A673 (cell line): Measurements from ENCODE around the gene APC2. TPM values are rescaled to one million over a fixed set of nuclear protein-coding genes. Genes with fewer than 3 reads are reported as not detected.
A peak's percentile ranks its signal among the peaks of the same experiment; 100 is the strongest.

ENCODE experiments used
- BruUV-seq: library from RNA; stranded (reverse); fragments of 400-500 nt; replicated peaks from 2 replicates; lab custom pipeline; 2021; lab: Mats Ljungman, UMichigan
- CTCF ChIA-PET: fragments of 300-600 bp; sonication (Branson Sonifier 250); formaldehyde crosslinking; loops from one replicate; lab custom pipeline; 2022; ENCODE audit warnings: antibody characterized with exemption; lab: Charles Lee
- POLR2A ChIA-PET: fragments of 300-600 bp; sonication (Branson Sonifier 250); formaldehyde crosslinking; loops from one replicate; lab custom pipeline; 2022; ENCODE audit warnings: antibody characterized with exemption; ENCODE audit not compliant: low non-redundant PET; lab: Charles Lee
- DNase-seq: peaks from one replicate; pipeline ENCODE4 v3.0.0-alpha.2; 2015; ENCODE audit warnings: low spot score
- H3K27ac ChIP-seq: fragments of 200-600 bp; sonication (generic); 2 replicates; pipeline ENCODE4 v1.5.1; 2016; ENCODE audit warnings: mixed run types, low read depth, mild to moderate bottlenecking, mixed read lengths, antibody characterized with exemption, low read length; ENCODE audit not compliant: poor library complexity, severe bottlenecking
- H3K27me3 ChIP-seq: fragments of 200-600 bp; sonication (generic); replicated peaks from 2 replicates; pipeline ENCODE4 v1.6.1; 2017; ENCODE audit warnings: mixed run types, low read depth, mild to moderate bottlenecking, mixed read lengths, antibody characterized with exemption, low read length; ENCODE audit not compliant: insufficient read depth, poor library complexity
- H3K36me3 ChIP-seq: fragments of 200-600 bp; sonication (generic); 2 replicates; pipeline ENCODE4 v1.6.1; 2016; ENCODE audit warnings: mixed run types, mild to moderate bottlenecking, mixed read lengths, antibody characterized with exemption, low read length; ENCODE audit not compliant: insufficient read depth, poor library complexity, severe bottlenecking
- H3K4me1 ChIP-seq: fragments of 200-600 bp; sonication (generic); 2 replicates; pipeline ENCODE4 v1.6.1; 2017; ENCODE audit warnings: mixed run types, mild to moderate bottlenecking, mixed read lengths, antibody characterized with exemption, low read length; ENCODE audit not compliant: insufficient read depth, poor library complexity, severe bottlenecking
- H3K4me3 ChIP-seq: fragments of 200-600 bp; sonication (generic); 2 replicates; pipeline ENCODE4 v1.5.1; 2016; ENCODE audit warnings: low read depth, mixed run types, mild to moderate bottlenecking, mixed read lengths, low read length; ENCODE audit not compliant: poor library complexity, severe bottlenecking
- H3K9me3 ChIP-seq: fragments of 200-600 bp; sonication (generic); 2 replicates; pipeline ENCODE4 v1.6.1; 2016; ENCODE audit warnings: mixed run types, low read depth, mild to moderate bottlenecking, mixed read lengths, antibody characterized with exemption, low read length; ENCODE audit not compliant: poor library complexity, severe bottlenecking
- CTCF ChIP-seq: fragments of 300-800, 200-600 bp; sonication (generic); conservative IDR thresholded peaks from 2 replicates; pipeline ENCODE4 v1.5.1; 2017; ENCODE audit warnings: low read depth, mild to moderate bottlenecking, antibody characterized with exemption, low read length, moderate library complexity, mixed read lengths
- EZH2 ChIP-seq: fragments of 200-600 bp; sonication (generic); IDR thresholded peaks from 2 replicates; pipeline ENCODE4 v1.6.1; 2017; ENCODE audit warnings: borderline replicate concordance, low read depth, mild to moderate bottlenecking, mixed read lengths, antibody characterized with exemption, low read length; ENCODE audit not compliant: poor library complexity, severe bottlenecking
- intact Hi-C: fragments of 100-400 bp; cut with micrococcal nuclease; formaldehyde crosslinking; loops from one replicate; pipeline ENCODE4 v1.10.0; 2022; ENCODE audit not compliant: unreplicated experiment
- total RNA-seq: library from RNA; stranded (reverse); gene quantifications from 2 replicates; pipeline ENCODE4 v1.2.3, GENCODE V29; 2021

The APC2 gene
- total RNA-seq, 1 experiment from 2014 or later, result 1.3 TPM

- POLR2A ChIA-PET, result interaction anchor here (0.7 kb wide), 1 partner anchor 136 kb away, joined by 3 read pairs; no protein-coding TSS in a partner anchor
- intact Hi-C loops, result no loop called here
- no TSS peak for BruUV-seq
These were observed 40.5 kb upstream of the APC2 start for GRCh38 chr19:1409204-1410005.

GRCh38 chr19:1410136-1410786 lies 39.7 kb upstream of the APC2 start:
- TF ChIP-seq CTCF, result no peak
- TF ChIP-seq EZH2, result no peak
- BruUV-seq, result TSS peak; percentile 8
- Histone ChIP-seq H3K27ac (peak overlapping the region; percentile 54), H3K4me3 (no peak overlapping the region), H3K4me1 (peaks cover 27% of the 10 kb centered on the region), H3K9me3 (no peaks in the 10 kb centered on the region), H3K36me3 (peaks cover 29% of the 10 kb centered on the region), H3K27me3 (no peaks in the 10 kb centered on the region)
- ChIA-PET POLR2A (no interaction called here), CTCF (no interaction called here)
- DNase-seq, result no peak
- intact Hi-C loops, result no loop called here

More at GRCh38 chr19:1409204-1410005, 40.5 kb upstream of the APC2 start:
- H3K9me3 ChIP-seq, result no peaks in the 10 kb centered on the region
- DNase-seq, result no peak
- H3K27me3 ChIP-seq, result no peaks in the 10 kb centered on the region
- peak overlapping the region; percentile 98 for H3K27ac ChIP-seq
- TF ChIP-seq EZH2, result no peak
- no peak for TF ChIP-seq CTCF
- CTCF ChIA-PET, result no interaction called here
- H3K4me1 ChIP-seq, result peaks cover 22% of the 10 kb centered on the region
- H3K4me3 ChIP-seq, result peak overlapping the region; percentile 97
- H3K36me3 ChIP-seq, result peaks cover 29% of the 10 kb centered on the region

- BruUV-seq, result no TSS peak
- H3K36me3 ChIP-seq, result peaks cover 29% of the 10 kb centered on the region
- no peaks in the 10 kb centered on the region for H3K9me3 ChIP-seq
- DNase-seq, result no peak
- ChIA-PET POLR2A (no interaction called here), CTCF (no interaction called here)
- intact Hi-C loops, result no loop called here
- no peak for TF ChIP-seq CTCF
- TF ChIP-seq EZH2, result no peak
- H3K4me3 ChIP-seq, result no peak overlapping the region
- H3K27ac ChIP-seq, result peak overlapping the region; percentile 54
- H3K4me1 ChIP-seq, result peaks cover 33% of the 10 kb centered on the region
- no peaks in the 10 kb centered on the region for H3K27me3 ChIP-seq
These were observed 39.1 kb upstream of the APC2 start for GRCh38 chr19:1410789-1411188.
